Activated CD4-positive, alpha-beta T cell treated with anti-CD3 and anti-CD28 coated beads for 36 hours (primary cell): ENCODE results near the gene ATP10B. TPM values are rescaled to one million over a fixed set of nuclear protein-coding genes. Genes with fewer than 3 reads are reported as not detected.

Experiments
- ATAC-seq: fragments of 200-7000 bp; cut with Tn5 transposase; one replicate; pipeline ENCODE4 v1.10.0; 2021; ENCODE audit warnings: mild to moderate bottlenecking, moderate library complexity
- CTCF ChIA-PET: fragments of 350-600 bp; sonication (Branson Sonifier 250); formaldehyde crosslinking; loops from one replicate; lab custom pipeline; 2021; ENCODE audit warnings: antibody characterized with exemption; lab: Charles Lee
- POLR2A ChIA-PET: fragments of 350-600 bp; sonication (Branson Sonifier 250); formaldehyde crosslinking; loops from one replicate; lab custom pipeline; 2021; ENCODE audit warnings: antibody characterized with exemption, inconsistent platforms; lab: Charles Lee
- DNase-seq: peaks from one replicate; pipeline ENCODE4 v3.0.0-alpha.2; 2020
- H3K27ac Mint-ChIP-seq: one replicate; pipeline ENCODE4 v1.8.0; 2021; ENCODE audit warnings: mixed read lengths
- H3K27me3 Mint-ChIP-seq: one replicate; pipeline ENCODE4 v1.8.0; 2021; ENCODE audit warnings: mixed read lengths
- H3K36me3 Mint-ChIP-seq: one replicate; pipeline ENCODE4 v1.8.0; 2021; ENCODE audit warnings: low read depth, mixed read lengths
- H3K4me1 Mint-ChIP-seq: one replicate; pipeline ENCODE4 v1.8.0; 2021; ENCODE audit warnings: mixed read lengths
- H3K4me3 Mint-ChIP-seq: one replicate; pipeline ENCODE4 v1.8.0; 2021; ENCODE audit warnings: mild to moderate bottlenecking, moderate library complexity, mixed read lengths
- H3K9me3 Mint-ChIP-seq: one replicate; pipeline ENCODE4 v1.8.0; 2021; ENCODE audit warnings: low read depth, mixed read lengths
- intact Hi-C, 2 experiments: fragments of 100-400 bp; cut with DNase I in 1 of 2; cut with micrococcal nuclease in 1 of 2; formaldehyde crosslinking; loops; one replicate each; pipeline versions ENCODE4 v1.14.2 to v1.15.1; 2022 to 2024; cut with DNase I, micrococcal nuclease
- total RNA-seq, 2 experiments: library from RNA; stranded (reverse); gene quantifications; one replicate each; pipeline ENCODE4 v1.2.3, GENCODE V29; 2021

Gene ATP10B
- total RNA-seq, 2 experiments from 2014 or later: not detected

GRCh38 chr5:160646033-160646432 is 206.0 kb downstream of the ATP10B start:
- no peak for ATAC-seq
- Mint-ChIP-seq H3K4me3 (no peak overlapping the region), H3K9me3 (no peaks in the 10 kb centered on the region), H3K27ac (no peak overlapping the region), H3K27me3 (no peaks in the 10 kb centered on the region), H3K36me3 (no peaks in the 10 kb centered on the region), H3K4me1 (no peaks in the 10 kb centered on the region)
- intact Hi-C loops: no loop called here
- DNase-seq: no peak
- ChIA-PET POLR2A (no interaction called here), CTCF (no interaction called here)

DNA sequence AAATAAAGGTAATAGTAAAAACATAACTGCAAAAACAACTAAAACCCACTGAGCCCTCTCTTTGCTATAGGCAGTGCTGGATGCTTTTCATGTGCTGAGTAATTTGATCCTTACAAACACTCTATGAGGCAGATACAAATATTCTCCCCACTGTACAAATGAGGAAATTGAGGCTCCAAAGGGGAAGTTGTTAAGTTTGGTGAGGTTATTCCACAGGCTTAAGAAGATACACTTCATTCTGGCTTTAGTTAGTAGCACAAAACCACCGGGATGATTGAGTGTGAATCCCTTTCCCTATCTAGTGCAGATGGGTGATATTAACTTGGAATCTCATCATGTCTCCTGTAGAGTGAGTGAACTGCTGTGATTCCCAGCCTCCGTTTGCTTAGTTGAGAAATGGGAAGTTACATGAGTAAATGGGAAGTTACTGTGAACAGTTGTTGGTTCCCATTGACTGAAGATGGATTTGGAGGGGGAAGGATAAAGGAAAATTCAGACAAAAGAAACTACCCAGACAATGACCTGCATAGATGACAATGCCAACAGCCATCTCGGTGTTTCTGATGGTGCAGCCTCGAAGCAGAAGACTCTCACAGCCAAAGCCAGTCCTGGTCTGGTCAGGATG is 208.3 kb downstream of the ATP10B start:
- intact Hi-C loops: no loop called here
- CTCF ChIA-PET: no interaction called here
- no peak overlapping the region for H3K27ac Mint-ChIP-seq
- POLR2A ChIA-PET: no interaction called here
- H3K36me3 Mint-ChIP-seq: no peaks in the 10 kb centered on the region
- no peaks in the 10 kb centered on the region for H3K9me3 Mint-ChIP-seq
- H3K27me3 Mint-ChIP-seq: no peaks in the 10 kb centered on the region
- no peak for ATAC-seq
- no peak overlapping the region for H3K4me3 Mint-ChIP-seq
- no peaks in the 10 kb centered on the region for H3K4me1 Mint-ChIP-seq
- no peak for DNase-seq

- no peaks in the 10 kb centered on the region for H3K9me3 Mint-ChIP-seq
- ChIA-PET POLR2A (no interaction called here), CTCF (interaction anchor here (1.5 kb wide), 1 partner anchor 204 kb away, joined by 5 read pairs; no protein-coding TSS in a partner anchor)
- H3K4me1 Mint-ChIP-seq: no peaks in the 10 kb centered on the region
- ATAC-seq (no peak), DNase-seq (no peak)
- H3K27me3 Mint-ChIP-seq: peaks cover 9% of the 10 kb centered on the region
- H3K27ac Mint-ChIP-seq: no peak overlapping the region
- no peak overlapping the region for H3K4me3 Mint-ChIP-seq
- intact Hi-C loops: no loop called here
- no peaks in the 10 kb centered on the region for H3K36me3 Mint-ChIP-seq
These were observed 210.6 kb downstream of the ATP10B start for GRCh38 chr5:160641405-160641804.

DNA sequence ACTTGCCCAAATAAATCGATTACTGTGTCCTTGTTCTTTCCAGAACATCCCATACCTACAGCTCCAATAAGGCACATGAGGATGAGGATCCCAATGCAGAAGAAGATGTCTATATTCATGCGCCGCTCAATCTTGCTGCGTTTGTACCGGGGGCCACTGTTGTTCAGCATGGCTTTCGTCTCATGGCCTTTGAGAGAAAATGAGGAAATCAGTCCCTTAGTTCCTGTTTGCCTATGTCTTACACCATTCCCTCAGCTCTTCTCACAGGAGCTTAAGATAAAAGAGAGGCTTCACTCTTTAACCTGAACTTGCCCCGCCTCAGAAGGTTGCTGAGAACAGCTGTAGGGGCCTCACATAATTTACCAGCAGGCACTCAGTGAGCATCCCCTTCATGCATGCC is 211.6 kb downstream of the ATP10B start:
- intact Hi-C loops: no loop called here
- POLR2A ChIA-PET: no interaction called here
- peaks cover 9% of the 10 kb centered on the region for H3K27me3 Mint-ChIP-seq

DNA sequence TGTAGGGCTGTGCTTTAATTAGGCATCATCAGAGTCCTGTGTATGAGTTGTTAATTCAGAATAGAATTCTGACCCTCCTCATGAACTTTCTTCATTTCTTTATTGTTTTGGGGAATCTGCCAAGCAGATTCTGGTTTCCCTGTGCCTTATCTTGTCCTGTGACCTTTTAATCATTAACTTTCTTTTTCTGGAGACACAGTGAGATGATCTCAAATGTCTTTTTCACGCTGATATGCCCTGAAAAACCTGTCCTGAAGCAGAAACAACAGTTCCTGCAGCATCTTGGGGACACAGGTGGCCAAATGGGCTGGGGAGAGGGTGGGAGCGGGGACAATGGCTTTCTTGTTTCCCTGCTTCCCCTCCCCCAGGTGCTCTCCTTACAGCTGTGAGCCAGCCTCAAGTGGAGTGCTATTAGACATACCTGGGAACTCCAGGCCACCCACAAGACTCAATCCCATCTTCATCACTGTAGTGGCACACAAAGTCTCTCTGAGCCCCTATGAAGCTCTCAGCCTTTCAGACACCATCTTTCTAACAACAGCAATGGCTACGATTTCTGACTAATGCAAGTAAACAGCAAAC is 213.8 kb downstream of the ATP10B start:
- DNase-seq (no peak), ATAC-seq (no peak)
- no peak overlapping the region for H3K27ac Mint-ChIP-seq
- ChIA-PET CTCF (no interaction called here), POLR2A (no interaction called here)
- peaks cover 9% of the 10 kb centered on the region for H3K27me3 Mint-ChIP-seq
- no peaks in the 10 kb centered on the region for H3K4me1 Mint-ChIP-seq
- no peak overlapping the region for H3K4me3 Mint-ChIP-seq
- no peaks in the 10 kb centered on the region for H3K9me3 Mint-ChIP-seq
- intact Hi-C loops: no loop called here
- no peaks in the 10 kb centered on the region for H3K36me3 Mint-ChIP-seq

More for the DNA sequence above, 211.6 kb downstream of the ATP10B start:
- Mint-ChIP-seq H3K27ac (no peak overlapping the region), H3K9me3 (no peaks in the 10 kb centered on the region), H3K4me3 (no peak overlapping the region), H3K4me1 (no peaks in the 10 kb centered on the region), H3K36me3 (no peaks in the 10 kb centered on the region)
- DNase-seq: no peak
- CTCF ChIA-PET: interaction anchor here (0.5 to 1.5 kb wide), 2 partner anchors 203 to 298 kb away, joined by 4 to 5 read pairs; no protein-coding TSS in a partner anchor
- no peak for ATAC-seq

GRCh38 chr5:160637357-160638090 is 214.5 kb downstream of the ATP10B start:
- intact Hi-C loops: no loop called here
- DNase-seq (no peak), ATAC-seq (no peak)
- Mint-ChIP-seq H3K4me1 (no peaks in the 10 kb centered on the region), H3K4me3 (no peak overlapping the region), H3K36me3 (no peaks in the 10 kb centered on the region), H3K9me3 (no peaks in the 10 kb centered on the region), H3K27ac (no peak overlapping the region), H3K27me3 (peaks cover 9% of the 10 kb centered on the region)
- ChIA-PET CTCF (interaction anchor here (0.6 kb wide), 1 partner anchor 1676 kb away, joined by 4 read pairs; no protein-coding TSS in a partner anchor), POLR2A (no interaction called here)

DNA sequence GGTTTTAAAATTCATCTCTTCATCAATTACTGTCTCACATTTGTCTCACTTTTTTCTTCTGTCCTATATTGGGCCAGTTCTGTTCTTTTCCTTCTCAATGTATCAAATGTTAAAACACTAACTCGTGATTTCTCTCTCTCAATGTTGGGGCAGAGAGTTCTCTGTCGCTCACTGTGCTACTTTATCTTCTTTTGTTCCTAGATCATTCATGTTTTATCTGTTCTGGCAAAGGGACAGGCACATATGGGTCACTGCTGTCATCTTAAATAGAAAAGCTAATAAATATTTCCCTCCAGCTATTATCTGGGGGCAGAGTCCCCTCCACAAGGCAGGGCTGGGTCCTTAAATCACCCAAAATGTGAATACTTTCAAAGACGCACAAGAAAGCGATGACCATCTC is 216.3 kb downstream of the ATP10B start:
- intact Hi-C loops: no loop called here
- DNase-seq (no peak), ATAC-seq (no peak)
- Mint-ChIP-seq H3K4me1 (no peaks in the 10 kb centered on the region), H3K27ac (no peak overlapping the region), H3K36me3 (no peaks in the 10 kb centered on the region), H3K27me3 (peaks cover 9% of the 10 kb centered on the region), H3K4me3 (no peak overlapping the region), H3K9me3 (no peaks in the 10 kb centered on the region)
- ChIA-PET POLR2A (no interaction called here), CTCF (no interaction called here)

DNA sequence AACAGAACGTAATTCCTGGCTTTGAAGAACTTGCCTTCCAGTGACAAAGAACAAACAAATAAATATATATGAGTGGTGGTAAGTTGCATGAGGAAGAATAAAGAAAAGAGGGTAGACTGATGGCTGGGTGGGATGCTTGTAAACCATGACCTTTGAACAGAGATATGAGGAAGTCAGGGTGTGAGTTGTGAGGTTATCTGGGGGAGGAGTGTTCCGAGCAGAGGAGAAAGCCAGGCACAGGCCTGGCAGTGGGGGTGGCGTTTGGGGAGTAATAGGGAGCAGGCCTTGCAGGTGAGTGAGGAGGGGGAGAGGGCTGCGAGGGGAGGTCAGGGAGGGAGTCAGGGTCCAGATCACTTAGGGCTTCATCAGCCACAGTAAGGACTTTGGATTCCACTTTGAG is 217.0 kb downstream of the ATP10B start:
- ATAC-seq (no peak), DNase-seq (no peak)
- ChIA-PET CTCF (no interaction called here), POLR2A (no interaction called here)
- Mint-ChIP-seq H3K27ac (no peak overlapping the region), H3K36me3 (no peaks in the 10 kb centered on the region), H3K27me3 (peaks cover 9% of the 10 kb centered on the region), H3K4me1 (no peaks in the 10 kb centered on the region), H3K4me3 (no peak overlapping the region), H3K9me3 (no peaks in the 10 kb centered on the region)
- intact Hi-C loops: no loop called here

DNA sequence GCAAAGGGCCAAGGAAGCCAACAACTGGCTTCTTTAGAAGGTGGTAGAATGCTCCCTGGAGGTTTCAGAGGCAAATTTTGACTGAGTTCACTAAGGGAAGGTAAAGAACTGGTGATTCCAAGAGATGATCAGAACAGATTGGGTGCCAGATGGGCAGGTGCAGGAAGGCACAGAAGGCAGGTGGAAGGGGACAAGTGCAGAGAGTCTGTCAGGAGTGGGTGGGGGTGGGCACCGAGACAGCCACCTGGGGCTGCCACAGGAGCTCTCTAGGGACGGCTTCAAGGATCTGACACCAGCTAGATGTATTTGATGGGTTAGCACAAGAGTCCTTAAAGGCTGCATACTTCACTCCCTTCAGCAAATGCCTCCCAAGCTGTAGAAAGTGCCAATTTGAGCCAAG is 223.0 kb downstream of the ATP10B start:
- Mint-ChIP-seq H3K4me1 (no peaks in the 10 kb centered on the region), H3K27ac (no peak overlapping the region), H3K9me3 (no peaks in the 10 kb centered on the region), H3K27me3 (peaks cover 13% of the 10 kb centered on the region), H3K4me3 (no peak overlapping the region), H3K36me3 (no peaks in the 10 kb centered on the region)
- POLR2A ChIA-PET: no interaction called here
- ATAC-seq: no peak
- CTCF ChIA-PET: no interaction called here
- intact Hi-C loops: no loop called here
- no peak for DNase-seq

DNA sequence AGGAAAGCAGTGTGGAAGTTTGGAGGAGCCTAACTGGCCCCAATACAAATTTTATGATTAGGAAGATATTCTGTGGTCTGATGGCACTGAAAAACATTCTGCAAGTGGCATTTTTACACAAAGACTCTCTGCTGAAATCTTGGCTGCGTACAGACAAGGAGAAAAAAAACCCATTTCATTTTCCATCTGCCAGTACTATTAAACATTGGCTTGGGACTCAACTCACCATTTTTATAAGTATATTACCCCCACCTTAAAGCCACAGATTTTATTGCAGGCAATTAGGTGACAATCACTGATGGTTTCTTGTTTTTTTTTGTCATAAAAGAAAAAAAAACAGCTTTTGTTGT is 223.4 kb downstream of the ATP10B start:
- ChIA-PET CTCF (no interaction called here), POLR2A (no interaction called here)
- no peak for DNase-seq
- H3K9me3 Mint-ChIP-seq: no peaks in the 10 kb centered on the region
- no peaks in the 10 kb centered on the region for H3K4me1 Mint-ChIP-seq
- H3K27me3 Mint-ChIP-seq: peaks cover 15% of the 10 kb centered on the region
- intact Hi-C loops: no loop called here
- H3K36me3 Mint-ChIP-seq: no peaks in the 10 kb centered on the region
- H3K4me3 Mint-ChIP-seq: no peak overlapping the region
- ATAC-seq: no peak
- H3K27ac Mint-ChIP-seq: no peak overlapping the region

DNA sequence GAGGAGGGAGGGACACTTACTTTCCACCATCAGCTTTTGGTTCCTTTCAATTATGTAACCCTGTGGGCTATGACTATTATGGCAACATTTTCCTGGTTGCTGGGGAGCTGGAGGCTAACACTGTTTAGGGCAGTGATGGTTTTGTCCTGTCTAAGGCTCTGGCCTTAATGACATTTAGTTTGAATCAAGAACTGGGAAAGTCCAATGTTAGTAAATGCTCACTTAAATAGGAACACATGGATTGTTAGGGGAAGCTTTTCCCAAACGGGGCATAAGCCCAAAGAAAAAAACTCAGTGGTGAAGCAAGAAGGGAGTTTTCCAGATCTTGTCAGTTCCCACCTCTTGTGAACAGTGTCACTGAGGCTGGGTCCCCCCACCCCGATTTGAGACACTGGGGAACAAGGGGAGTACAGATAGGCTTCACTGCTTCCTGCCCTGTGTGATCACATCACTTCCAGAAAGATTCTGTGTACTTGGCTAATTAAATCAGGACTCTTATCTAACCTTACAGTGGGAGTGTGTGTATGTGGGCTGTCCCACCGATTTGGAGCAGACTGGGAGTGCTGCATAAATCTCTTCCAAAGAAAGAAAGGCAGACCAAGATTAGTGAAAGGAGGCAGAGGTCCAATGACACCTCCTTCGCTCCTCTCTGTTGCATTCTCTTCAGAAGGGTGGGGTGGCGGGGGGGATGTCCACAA is 223.9 kb downstream of the ATP10B start:
- Mint-ChIP-seq H3K4me1 (no peaks in the 10 kb centered on the region), H3K27ac (no peak overlapping the region), H3K4me3 (no peak overlapping the region), H3K9me3 (no peaks in the 10 kb centered on the region), H3K27me3 (peaks cover 16% of the 10 kb centered on the region), H3K36me3 (no peaks in the 10 kb centered on the region)
- intact Hi-C loops: no loop called here
- DNase-seq (no peak), ATAC-seq (no peak)
- ChIA-PET CTCF (no interaction called here), POLR2A (no interaction called here)
